ENCODE results near the gene WNT8B. TPM values are rescaled to one million over a fixed set of nuclear protein-coding genes. Genes with fewer than 3 reads are reported as not detected.

The WNT8B gene
- total and polyA plus RNA-seq, 2 donors (not counting 1 experiment from before 2014, with no cell fraction given) = not detected

GRCh38 chr10:100522945-100523344 is 60.1 kb downstream of the WNT8B start:
- no peak overlapping the region for H3K9ac ChIP-seq (ENCODE audit: insufficient read depth, low read length)
- H3K4me3 ChIP-seq (replicated peaks in 1 of 4; ENCODE audit: control extremely low read depth in 1 of 4, insufficient read depth in 1 of 4, low read depth in 3 of 4, low read length in 4 of 4) = no peak overlapping the region
- no peak overlapping the region for H3K4me2 ChIP-seq (ENCODE audit: extremely low read depth, insufficient read depth, low read length)
- H2AFZ ChIP-seq (ENCODE audit: low read length) = no peak overlapping the region
- H4K20me1 ChIP-seq (ENCODE audit: control insufficient read depth, extremely low read depth, insufficient read depth, low read length) = no peaks in the 10 kb centered on the region
- no peak overlapping the region for H3K27ac ChIP-seq (ENCODE audit: insufficient read depth, low read length)
- H3K4me1 ChIP-seq (ENCODE audit: control insufficient read depth, extremely low read depth, insufficient read depth, low read length) = peaks cover 5% of the 10 kb centered on the region
- H3K9me3 ChIP-seq (ENCODE audit: control insufficient read depth, insufficient read depth, low read depth, low read length) = no peaks in the 10 kb centered on the region
- TF ChIP-seq EZH2 (IDR thresholded peaks at IDR 0.05; ENCODE audit: low read length, missing control alignments) = no peak
- no peak for TF ChIP-seq CTCF (conservative IDR thresholded peaks at IDR 0.05 in 1 of 2, IDR thresholded peaks at IDR 0.05 in 1 of 2; ENCODE audit: low read depth in 1 of 2, low read length in 2 of 2)
- no peak for DNase-seq (ENCODE audit: low read depth in 2 of 2)
- no peaks in the 10 kb centered on the region for H3K27me3 ChIP-seq (ENCODE audit: control insufficient read depth, insufficient read depth, low read length)
- H3K36me3 ChIP-seq (ENCODE audit: control insufficient read depth, insufficient read depth, low read length) = peaks cover 9% of the 10 kb centered on the region
- no peaks in the 10 kb centered on the region for H3K79me2 ChIP-seq (ENCODE audit: control insufficient read depth, insufficient read depth, low read length)

- H3K4me2 ChIP-seq (ENCODE audit: extremely low read depth, insufficient read depth, low read length) = no peak overlapping the region
- peaks cover 9% of the 10 kb centered on the region for H3K36me3 ChIP-seq (ENCODE audit: control insufficient read depth, insufficient read depth, low read length)
- no peak for TF ChIP-seq CTCF (conservative IDR thresholded peaks at IDR 0.05 in 1 of 2, IDR thresholded peaks at IDR 0.05 in 1 of 2; ENCODE audit: low read depth in 1 of 2, low read length in 2 of 2)
- no peak for TF ChIP-seq EZH2 (IDR thresholded peaks at IDR 0.05; ENCODE audit: low read length, missing control alignments)
- H3K27me3 ChIP-seq (ENCODE audit: control insufficient read depth, insufficient read depth, low read length) = no peaks in the 10 kb centered on the region
- no peaks in the 10 kb centered on the region for H3K9me3 ChIP-seq (ENCODE audit: control insufficient read depth, insufficient read depth, low read depth, low read length)
- no peak overlapping the region for H2AFZ ChIP-seq (ENCODE audit: low read length)
- peaks cover 11% of the 10 kb centered on the region for H3K79me2 ChIP-seq (ENCODE audit: control insufficient read depth, insufficient read depth, low read length)
- no peak for DNase-seq (ENCODE audit: low read depth in 2 of 2)
- H4K20me1 ChIP-seq (ENCODE audit: control insufficient read depth, extremely low read depth, insufficient read depth, low read length) = no peaks in the 10 kb centered on the region
- no peak overlapping the region for H3K27ac ChIP-seq (ENCODE audit: insufficient read depth, low read length)
- H3K9ac ChIP-seq (ENCODE audit: insufficient read depth, low read length) = no peak overlapping the region
- H3K4me3 ChIP-seq (replicated peaks in 1 of 4; ENCODE audit: control extremely low read depth in 1 of 4, insufficient read depth in 1 of 4, low read depth in 3 of 4, low read length in 4 of 4) = no peak overlapping the region
- H3K4me1 ChIP-seq (ENCODE audit: control insufficient read depth, extremely low read depth, insufficient read depth, low read length) = peaks cover 3% of the 10 kb centered on the region
These were observed 61.4 kb downstream of the WNT8B start for GRCh38 chr10:100524206-100524605.

- no peak for TF ChIP-seq EZH2 (IDR thresholded peaks at IDR 0.05; ENCODE audit: low read length, missing control alignments)
- TF ChIP-seq CTCF (conservative IDR thresholded peaks at IDR 0.05 in 1 of 2, IDR thresholded peaks at IDR 0.05 in 1 of 2; ENCODE audit: low read depth in 1 of 2, low read length in 2 of 2) = no peak
- no peak overlapping the region for H3K9ac ChIP-seq (ENCODE audit: insufficient read depth, low read length)
- H3K27ac ChIP-seq (ENCODE audit: insufficient read depth, low read length) = no peak overlapping the region
- DNase-seq (ENCODE audit: low read depth in 2 of 2) = no peak
- no peaks in the 10 kb centered on the region for H4K20me1 ChIP-seq (ENCODE audit: control insufficient read depth, extremely low read depth, insufficient read depth, low read length)
- no peak overlapping the region for H2AFZ ChIP-seq (ENCODE audit: low read length)
- no peak overlapping the region for H3K4me3 ChIP-seq (replicated peaks in 1 of 4; ENCODE audit: control extremely low read depth in 1 of 4, insufficient read depth in 1 of 4, low read depth in 3 of 4, low read length in 4 of 4)
- no peaks in the 10 kb centered on the region for H3K27me3 ChIP-seq (ENCODE audit: control insufficient read depth, insufficient read depth, low read length)
- H3K4me2 ChIP-seq (ENCODE audit: extremely low read depth, insufficient read depth, low read length) = no peak overlapping the region
- no peaks in the 10 kb centered on the region for H3K9me3 ChIP-seq (ENCODE audit: control insufficient read depth, insufficient read depth, low read depth, low read length)
- H3K79me2 ChIP-seq (ENCODE audit: control insufficient read depth, insufficient read depth, low read length) = peaks cover 16% of the 10 kb centered on the region
- H3K4me1 ChIP-seq (ENCODE audit: control insufficient read depth, extremely low read depth, insufficient read depth, low read length) = no peaks in the 10 kb centered on the region
- peaks cover 9% of the 10 kb centered on the region for H3K36me3 ChIP-seq (ENCODE audit: control insufficient read depth, insufficient read depth, low read length)
These were observed 61.8 kb downstream of the WNT8B start for GRCh38 chr10:100524638-100525037.
